Immature natural killer cell (primary cell): ENCODE results near the gene GOLGA6L24. TPM values are rescaled to one million over a fixed set of nuclear protein-coding genes. Genes with fewer than 3 reads are reported as not detected.
A peak's percentile ranks its signal among the peaks of the same experiment; 100 is the strongest.
"Not testable (repeated sequence)": the region's sequence is repeated elsewhere in the genome, so short reads cannot be mapped to it uniquely, and the experiment has no call there.

Experiments
- DNase-seq, 3 donors: peaks; one replicate each; pipeline ENCODE4 v3.0.0; 2022; ENCODE audit warnings: mixed read lengths in 1 of 3
- H3K27ac Mint-ChIP-seq, 6 donors: one replicate each; pipeline ENCODE4 v1.8.0; 2020; ENCODE audit warnings: mixed read lengths in 6 of 6, mild to moderate bottlenecking in 5 of 6, inconsistent platforms in 4 of 6, moderate library complexity in 3 of 6
- H3K27me3 Mint-ChIP-seq, 3 donors: one replicate each; pipeline ENCODE4 v1.8.0; 2020 to 2021; ENCODE audit warnings: low read depth in 3 of 3, mild to moderate bottlenecking in 3 of 3, mixed read lengths in 3 of 3, moderate library complexity in 3 of 3, inconsistent platforms in 1 of 3
- H3K36me3 Mint-ChIP-seq, 3 donors: one replicate each; pipeline ENCODE4 v1.8.0; 2020; ENCODE audit warnings: mixed read lengths in 3 of 3, inconsistent platforms in 2 of 3, mild to moderate bottlenecking in 2 of 3
- H3K4me1 Mint-ChIP-seq, 2 donors: one replicate each; pipeline ENCODE4 v1.8.0; 2020; ENCODE audit warnings: inconsistent platforms in 2 of 2, mild to moderate bottlenecking in 2 of 2, mixed read lengths in 2 of 2, moderate library complexity in 1 of 2
- H3K4me3 Mint-ChIP-seq, 5 donors: one replicate each; pipeline ENCODE4 v1.8.0; 2020; ENCODE audit warnings: mild to moderate bottlenecking in 5 of 5, mixed read lengths in 5 of 5, inconsistent platforms in 3 of 5, moderate library complexity in 3 of 5
- H3K9me3 Mint-ChIP-seq, 6 donors: one replicate each; pipeline ENCODE4 v1.8.0; 2020; ENCODE audit warnings: mild to moderate bottlenecking in 6 of 6, mixed read lengths in 6 of 6, inconsistent platforms in 4 of 6, moderate library complexity in 3 of 6
- polyA plus RNA-seq, 3 donors: library from polyadenylated mRNA; unstranded; fragments of 300-500 nt; fragmentation: Illumina TruSeq; gene quantifications; one replicate each; pipeline ENCODE4 v1.2.3, GENCODE V29; 2021

The GOLGA6L24 gene
- not detected for polyA plus RNA-seq

DNA sequence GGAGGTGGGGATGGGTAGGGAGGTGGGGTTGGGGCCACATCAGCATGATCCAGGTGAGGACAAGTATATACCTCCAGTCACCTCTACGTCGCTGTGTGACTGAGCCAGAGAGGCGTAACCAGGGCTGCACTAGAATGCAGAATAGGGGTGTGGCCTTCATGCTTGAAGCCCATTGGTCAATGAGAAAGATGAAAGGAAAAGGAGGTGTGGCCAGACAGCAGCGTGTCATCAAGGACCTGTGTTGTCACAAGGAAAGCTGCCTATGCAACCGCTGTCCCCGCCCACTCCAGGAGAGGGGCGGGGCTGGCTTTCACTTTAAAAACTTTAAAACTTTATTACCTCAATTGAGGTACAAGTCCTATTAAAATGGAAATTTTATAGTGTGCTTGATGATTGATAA, at the start of gene GOLGA6L24:
Gene GOLGA6L24, minus strand, starts transcription at position 101 of the 400 bp plus-strand sequence. Its CDS starts 61 bp downstream, at position 40.
- not testable (repeated sequence) for H3K4me3 Mint-ChIP-seq, H3K9me3 Mint-ChIP-seq, H3K27me3 Mint-ChIP-seq, DNase-seq, H3K4me1 Mint-ChIP-seq, H3K36me3 Mint-ChIP-seq, H3K27ac Mint-ChIP-seq

- DNase-seq, H3K27ac Mint-ChIP-seq, H3K4me1 Mint-ChIP-seq, H3K4me3 Mint-ChIP-seq, H3K27me3 Mint-ChIP-seq, H3K9me3 Mint-ChIP-seq, H3K36me3 Mint-ChIP-seq: not testable (repeated sequence)
These were observed 45.0 kb upstream of the GOLGA6L24 start for GRCh38 chr15:28402774-28403435.

GRCh38 chr15:28396022-28396421, 38.1 kb upstream of the GOLGA6L24 start:
- not testable (repeated sequence) for H3K27me3 Mint-ChIP-seq, H3K36me3 Mint-ChIP-seq, H3K4me1 Mint-ChIP-seq

DNA sequence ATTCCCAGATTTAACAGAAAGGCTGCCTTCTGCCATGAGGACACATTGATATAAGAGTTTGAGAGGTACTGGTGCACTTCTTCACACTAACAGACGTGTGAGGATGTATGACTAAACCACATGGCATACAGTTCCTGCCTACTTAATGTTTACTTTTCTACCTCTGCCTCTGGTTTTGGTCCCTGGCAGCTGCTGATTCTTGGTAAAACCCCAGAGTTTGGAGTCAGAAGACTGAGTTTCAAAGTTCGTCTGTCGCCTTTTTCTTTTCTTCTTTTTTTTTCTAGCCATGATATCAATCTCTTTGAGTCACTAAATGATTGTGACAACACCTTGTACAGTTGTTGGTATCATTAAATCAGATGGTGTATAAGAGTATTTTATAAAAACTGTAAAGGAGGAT, 22.2 kb upstream of the GOLGA6L24 start:
- H3K27me3 Mint-ChIP-seq, DNase-seq, H3K4me1 Mint-ChIP-seq, H3K4me3 Mint-ChIP-seq, H3K36me3 Mint-ChIP-seq, H3K9me3 Mint-ChIP-seq, H3K27ac Mint-ChIP-seq: not testable (repeated sequence)

More at GRCh38 chr15:28396022-28396421, 38.1 kb upstream of the GOLGA6L24 start:
- not testable (repeated sequence) for H3K27ac Mint-ChIP-seq, H3K4me3 Mint-ChIP-seq, H3K9me3 Mint-ChIP-seq, DNase-seq

DNA sequence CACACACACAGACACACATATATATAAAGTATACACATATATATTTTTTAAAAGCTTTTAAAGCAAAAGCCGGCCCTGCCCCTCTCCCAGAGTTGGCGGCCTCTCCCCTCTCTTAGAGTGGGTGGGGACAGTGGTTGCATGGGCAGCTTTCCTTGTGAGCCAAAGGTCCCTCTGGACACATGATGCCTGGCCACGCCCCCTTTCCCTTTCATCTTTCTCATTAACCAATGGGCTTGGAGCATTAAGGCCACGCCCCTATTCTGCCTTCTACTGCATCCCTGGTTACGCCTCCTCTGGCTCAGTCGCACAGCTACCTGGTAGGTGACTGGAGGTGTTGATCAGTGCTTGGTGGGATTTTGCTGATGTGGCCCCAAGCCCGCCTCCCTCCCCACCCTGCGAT, 20.5 kb upstream of the GOLGA6L24 start, which contains the start of gene GOLGA8F:
Gene GOLGA8F, plus strand, starts transcription at position 301 of the 400 bp plus-strand sequence. Its CDS starts 98 bp downstream, at position 399.
- not testable (repeated sequence) for H3K4me1 Mint-ChIP-seq, H3K9me3 Mint-ChIP-seq, H3K4me3 Mint-ChIP-seq

GRCh38 chr15:28365502-28365901, 7.6 kb upstream of the GOLGA6L24 start:
- not testable (repeated sequence) for DNase-seq, H3K9me3 Mint-ChIP-seq, H3K4me3 Mint-ChIP-seq, H3K27me3 Mint-ChIP-seq, H3K36me3 Mint-ChIP-seq, H3K27ac Mint-ChIP-seq, H3K4me1 Mint-ChIP-seq

More for the DNA sequence above, 20.5 kb upstream of the GOLGA6L24 start, which contains the start of gene GOLGA8F:
- not testable (repeated sequence) for H3K27ac Mint-ChIP-seq, H3K27me3 Mint-ChIP-seq, H3K36me3 Mint-ChIP-seq, DNase-seq

DNA sequence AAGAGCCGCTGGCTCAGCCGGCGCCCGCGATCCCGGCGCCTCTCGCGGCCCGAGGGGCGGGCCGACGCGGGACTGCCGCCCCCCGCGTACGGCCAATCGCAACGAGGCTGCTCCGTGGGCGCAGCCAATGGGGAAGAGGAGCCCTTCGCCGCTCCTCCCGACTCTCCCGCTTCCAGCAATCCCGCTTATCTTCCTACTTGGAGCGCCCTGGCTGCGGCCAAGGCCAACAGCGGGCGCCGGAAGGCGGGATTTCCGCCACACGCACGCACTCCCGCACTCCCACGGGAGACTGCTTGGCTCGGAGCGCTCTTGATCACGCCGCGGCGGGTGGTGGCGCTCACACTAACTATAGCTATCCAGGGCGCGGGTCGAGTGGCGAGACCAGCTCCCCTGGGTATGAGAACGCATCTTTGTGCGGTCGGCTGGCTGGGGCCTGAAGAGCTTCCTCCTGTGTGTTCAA, 35.7 kb downstream of the GOLGA6L24 start, which contains the start of gene HERC2:
Gene HERC2, minus strand, starts transcription at position 51 of the 460 bp plus-strand sequence. CDS start 746 bp downstream, outside the sequence.
- peaks cover 4 to 26% of the 10 kb centered on the region in 2 donors for H3K4me1 Mint-ChIP-seq
- not testable (repeated sequence) for H3K36me3 Mint-ChIP-seq, H3K27me3 Mint-ChIP-seq, H3K9me3 Mint-ChIP-seq, DNase-seq
- peak within 1 kb of the TSS; percentile 78 to 94 (median 89) for H3K27ac Mint-ChIP-seq
- H3K4me3 Mint-ChIP-seq: peak within 1 kb of the TSS; percentile 96 to 99 (median 98)

DNA sequence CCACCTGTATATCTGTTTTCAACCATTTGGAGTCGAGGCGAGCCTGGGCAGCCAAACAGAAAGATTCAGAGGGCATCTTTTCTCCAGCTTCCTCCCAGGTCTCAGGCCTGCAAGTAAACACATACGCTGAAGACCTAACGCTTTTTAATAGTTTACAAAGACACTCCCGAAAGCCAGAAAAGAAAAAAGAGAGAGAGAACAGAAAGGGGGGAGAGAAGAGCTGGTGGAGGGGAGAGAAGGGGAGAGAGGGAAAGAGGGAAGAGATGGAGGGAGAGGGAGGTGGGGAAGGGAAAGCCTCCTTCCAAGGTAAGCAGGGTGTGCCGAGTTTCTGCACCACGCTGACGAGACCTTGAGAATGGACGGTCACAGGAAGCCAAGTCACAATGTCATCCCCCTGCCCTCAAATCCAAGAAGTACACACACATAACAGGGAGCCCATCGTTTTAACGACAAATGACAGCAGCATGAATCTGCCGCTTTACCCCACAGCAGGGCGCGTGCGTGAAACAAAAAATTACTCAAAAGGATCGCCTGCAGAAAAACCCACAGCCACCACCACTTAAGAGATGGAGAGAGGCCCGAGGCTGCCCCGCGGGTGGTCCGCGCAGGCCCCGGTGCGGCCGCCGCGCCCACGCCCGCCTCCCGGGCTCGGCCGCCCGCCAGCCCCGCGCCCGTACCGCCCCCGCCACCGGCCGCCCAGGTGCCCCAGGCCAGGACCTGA, 36.4 kb downstream of the GOLGA6L24 start:
- H3K9me3 Mint-ChIP-seq, H3K36me3 Mint-ChIP-seq, H3K27me3 Mint-ChIP-seq: not testable (repeated sequence)
- Mint-ChIP-seq H3K4me1 (peaks cover 4 to 26% of the 10 kb centered on the region in 2 donors), H3K27ac (peak overlapping the region; percentile 78 to 94 (median 89)), H3K4me3 (peak overlapping the region; percentile 96 to 99 (median 98))
- DNase-seq: peak; percentile 14 to 24 (median 21)

DNA sequence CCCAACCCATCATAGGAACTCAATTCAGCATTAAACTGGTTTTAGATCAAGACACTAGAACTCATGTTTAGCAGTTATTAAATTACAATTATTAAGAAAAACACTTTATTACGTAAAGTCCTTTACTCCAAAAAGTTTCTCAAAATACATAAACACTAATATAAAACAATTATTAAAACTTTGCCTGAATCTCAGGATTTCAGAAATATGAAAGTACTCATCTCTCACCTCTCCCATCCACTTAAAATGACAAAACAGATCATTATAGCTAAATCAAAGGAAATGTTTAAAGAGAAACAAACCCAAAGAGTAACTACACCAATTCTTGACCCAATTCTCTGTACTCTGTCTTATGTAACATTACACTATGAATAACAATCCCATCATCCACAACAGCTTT, 38.2 kb downstream of the GOLGA6L24 start:
- H3K27me3 Mint-ChIP-seq: not testable (repeated sequence)

GRCh38 chr15:28318828-28319227, 39.1 kb downstream of the GOLGA6L24 start:
- H3K9me3 Mint-ChIP-seq, H3K27ac Mint-ChIP-seq, H3K27me3 Mint-ChIP-seq, DNase-seq, H3K4me3 Mint-ChIP-seq: not testable (repeated sequence)
- peaks cover 4 to 31% of the 10 kb centered on the region in 2 donors for H3K4me1 Mint-ChIP-seq
- peaks cover 9 to 12% (median 9%) of the 10 kb centered on the region in 3 donors for H3K36me3 Mint-ChIP-seq

More for the DNA sequence above, 38.2 kb downstream of the GOLGA6L24 start:
- H3K4me1 Mint-ChIP-seq: peaks cover 4 to 26% of the 10 kb centered on the region in 2 donors
- not testable (repeated sequence) for DNase-seq, H3K27ac Mint-ChIP-seq, H3K36me3 Mint-ChIP-seq, H3K9me3 Mint-ChIP-seq, H3K4me3 Mint-ChIP-seq

- Mint-ChIP-seq H3K36me3 (peaks cover 9 to 12% (median 9%) of the 10 kb centered on the region in 3 donors), H3K4me1 (peaks cover 4 to 34% of the 10 kb centered on the region in 2 donors)
- not testable (repeated sequence) for H3K9me3 Mint-ChIP-seq, H3K27ac Mint-ChIP-seq, DNase-seq, H3K4me3 Mint-ChIP-seq, H3K27me3 Mint-ChIP-seq
These were observed 39.8 kb downstream of the GOLGA6L24 start for GRCh38 chr15:28318122-28318521.

- DNase-seq, H3K27me3 Mint-ChIP-seq, H3K9me3 Mint-ChIP-seq, H3K27ac Mint-ChIP-seq, H3K4me3 Mint-ChIP-seq: not testable (repeated sequence)
- peaks cover 4 to 34% of the 10 kb centered on the region in 2 donors for H3K4me1 Mint-ChIP-seq
- peaks cover 9 to 12% (median 9%) of the 10 kb centered on the region in 3 donors for H3K36me3 Mint-ChIP-seq
These were observed 40.9 kb downstream of the GOLGA6L24 start for GRCh38 chr15:28316958-28317357.

- not testable (repeated sequence) for H3K4me3 Mint-ChIP-seq, H3K4me1 Mint-ChIP-seq
- H3K36me3 Mint-ChIP-seq: peaks cover 21 to 41% (median 26%) of the 10 kb centered on the region in 3 donors
These were observed 47.4 kb downstream of the GOLGA6L24 start for GRCh38 chr15:28310454-28310853.

GRCh38 chr15:28308718-28309117, 49.2 kb downstream of the GOLGA6L24 start:
- H3K9me3 Mint-ChIP-seq: peaks cover 4 to 24% (median 8%) of the 10 kb centered on the region in 6 donors
- H3K36me3 Mint-ChIP-seq: peaks cover 12 to 29% (median 21%) of the 10 kb centered on the region in 3 donors
- H3K4me1 Mint-ChIP-seq, H3K27ac Mint-ChIP-seq, DNase-seq, H3K4me3 Mint-ChIP-seq, H3K27me3 Mint-ChIP-seq: not testable (repeated sequence)

More at GRCh38 chr15:28310454-28310853, 47.4 kb downstream of the GOLGA6L24 start:
- H3K27ac Mint-ChIP-seq, DNase-seq, H3K27me3 Mint-ChIP-seq: not testable (repeated sequence)
- H3K9me3 Mint-ChIP-seq: peaks cover 4 to 24% (median 8%) of the 10 kb centered on the region in 6 donors
